ENCODE measurements around the gene GCNT2. TPM values are rescaled to one million over a fixed set of nuclear protein-coding genes. Genes with fewer than 3 reads are reported as not detected.
A peak's percentile ranks its signal among the peaks of the same experiment; 100 is the strongest.

Gene GCNT2
- total and polyA plus RNA-seq, 2 of the 8 experiments (the other 6 are each of a cell fraction or from before 2014, with no cell fraction given), result 19.3 to 52.5 TPM

DNA sequence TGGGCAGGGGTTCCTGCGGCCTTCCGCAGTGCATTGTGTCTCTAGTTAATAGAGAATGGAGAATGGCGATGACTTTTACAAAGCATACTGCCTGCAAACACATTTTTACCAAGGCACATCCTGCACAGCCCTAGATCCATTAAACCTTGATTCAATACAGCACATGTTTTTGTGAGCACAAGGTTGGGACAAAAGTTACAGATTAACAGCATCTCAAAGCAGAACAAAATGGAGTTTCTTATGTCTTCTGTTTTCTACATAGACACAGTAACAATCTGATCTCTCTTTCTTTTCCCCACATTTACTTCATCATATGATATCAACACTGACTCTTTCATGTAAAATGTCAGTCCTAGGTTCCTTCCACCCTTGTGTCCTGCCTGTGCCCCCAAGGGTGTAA, 63.5 kb downstream of the GCNT2 start:
- peak overlapping the region; percentile 71; the same call in 1 of the 2 replicates for H3K27ac ChIP-seq (ENCODE audit: low read depth, low read length)
- 78% methylated on average over 3 of the region's 3 CpGs; no CpG with 5 or more reads in 1 of the 2 experiments for WGBS, 2 experiments (ENCODE audit: extremely low coverage in 1 of 2, insufficient coverage in 1 of 2, insufficient read length in 1 of 2, insufficient replicate concordance in 2 of 2, low coverage in 1 of 2, low lambda C conversion rate in 2 of 2, missing lambda C conversion rate in 1 of 2)
- POLR2A ChIA-PET (ENCODE audit: partially characterized antibody), result interaction anchor here (1.1 to 3.9 kb wide), 6 partner anchors 11 to 110 kb away, joined by 5 to 25 read pairs (median 8); partner anchors contain the start of genes C6orf52 and PAK1IP1

More for the DNA sequence above, 63.5 kb downstream of the GCNT2 start:
- no peak overlapping the region for H3K4ac ChIP-seq (replicated peaks; ENCODE audit: insufficient read length, low read depth, low read length)
- no peak overlapping the region for H3K56ac ChIP-seq (replicated peaks; ENCODE audit: insufficient read length, low read depth, low read length)
- H3K79me1 ChIP-seq (ENCODE audit: low read depth, low read length), result peaks cover 14% of the 10 kb centered on the region
- H2AFZ ChIP-seq (ENCODE audit: low read length), result no peak overlapping the region
- H3K27me3 ChIP-seq (replicated peaks in 1 of 4; ENCODE audit: control insufficient read depth in 3 of 4, extremely low read depth in 1 of 4, insufficient read depth in 3 of 4, low read length in 3 of 4), result no peaks in the 10 kb centered on the region
- peak overlapping the region; percentile 78 for H3K18ac ChIP-seq (ENCODE audit: extremely low read depth, low read length)
- CTCF ChIA-PET (ENCODE audit: partially characterized antibody), result interaction anchor here (1.7 kb wide), 1 partner anchor 23 kb away, joined by 4 read pairs; no protein-coding TSS in a partner anchor
- peak overlapping the region; percentile 98 for H2BK12ac ChIP-seq (ENCODE audit: low read depth, low read length)
- H2BK15ac ChIP-seq (ENCODE audit: low read length), result no peak overlapping the region; the same call in 1 of the 2 replicates
- no peak overlapping the region for H3K23ac ChIP-seq (ENCODE audit: insufficient read length)
- no peaks in the 10 kb centered on the region for H3K9me3 ChIP-seq (ENCODE audit: insufficient read depth in 2 of 2, low read depth in 1 of 2, low read length in 1 of 2)
- H3K36me3 ChIP-seq (ENCODE audit: control insufficient read depth in 2 of 4, insufficient read depth in 4 of 4, low read length in 3 of 4), result peaks cover 0 to 4% (median 1%) of the 10 kb centered on the region in 4 experiments; a peak in 2 of 8 replicates
- H3K23me2 ChIP-seq (ENCODE audit: low read depth, low read length), result peaks cover 24% of the 10 kb centered on the region
- no peak overlapping the region for H4K8ac ChIP-seq (ENCODE audit: extremely low read depth, insufficient read depth, low read length)
- peak overlapping the region; percentile 80 to 99; a peak in 3 of 4 replicates for H3K4me2 ChIP-seq (ENCODE audit: insufficient read depth in 1 of 2, low read depth in 2 of 2, low read length in 2 of 2)
- no peak overlapping the region for H2BK120ac ChIP-seq (replicated peaks; ENCODE audit: low read depth, low read length)
- H2AK5ac ChIP-seq (ENCODE audit: low read depth, low read length), result peak overlapping the region; percentile 84; the same call in 1 of the 2 replicates
- peaks cover 4 to 21% of the 10 kb centered on the region in 2 experiments for H4K20me1 ChIP-seq (replicated peaks in 1 of 2; ENCODE audit: control insufficient read depth in 1 of 2, insufficient read depth in 2 of 2, low read length in 2 of 2)
- no peak overlapping the region for H4K5ac ChIP-seq (ENCODE audit: insufficient read length, low read depth, low read length)
- no peak overlapping the region for H2BK20ac ChIP-seq (ENCODE audit: low read length)
- peak overlapping the region; percentile 98 for H2BK5ac ChIP-seq (ENCODE audit: low read depth, low read length)
- H3K4me3 ChIP-seq (ENCODE audit: extremely low read depth in 1 of 4, insufficient read depth in 2 of 4, low read depth in 3 of 4, low read length in 4 of 4), result peak overlapping the region in 1 of 4 experiments; percentile 60; a peak in 1 of 8 replicates
- H3K14ac ChIP-seq (ENCODE audit: insufficient read length), result no peak overlapping the region
- peaks cover 31 to 77% of the 10 kb centered on the region in 2 experiments for H3K79me2 ChIP-seq (ENCODE audit: control insufficient read depth in 1 of 2, insufficient read depth in 2 of 2, low read length in 2 of 2)
- H3K4me1 ChIP-seq (replicated peaks in 1 of 4; ENCODE audit: control insufficient read depth in 3 of 4, insufficient read depth in 4 of 4, low read length in 3 of 4), result peaks cover 28 to 72% (median 47%) of the 10 kb centered on the region in 4 experiments
- no peak for DNase-seq (ENCODE audit: low read depth in 1 of 2, low spot score in 2 of 2)
- H3K9ac ChIP-seq (replicated peaks in 1 of 4; ENCODE audit: extremely low read depth in 1 of 4, low read depth in 3 of 4, low read length in 3 of 4), result no peak overlapping the region
- no peak overlapping the region for H4K91ac ChIP-seq (replicated peaks; ENCODE audit: insufficient read length, low read length)
- no peak for FAIRE-seq
